ENCODE measurements around the gene EPB41L4B.

GRCh38 chr9:109249615-109250014 lies 71.2 kb downstream of the EPB41L4B start:
- no peak for TF ChIP-seq CTCF (conservative IDR thresholded peaks at IDR 0.05 in 1 of 2, IDR thresholded peaks at IDR 0.05 in 1 of 2; ENCODE audit: extremely low read depth in 1 of 2, insufficient read depth in 1 of 2, low read depth in 1 of 2, low read length in 2 of 2)
- TF ChIP-seq EZH2 (IDR thresholded peaks at IDR 0.05; ENCODE audit: borderline replicate concordance, low read length): no peak
